SK-N-SH (cell line): ENCODE data around the gene MSH4. TPM values are rescaled to one million over a fixed set of nuclear protein-coding genes. Genes with fewer than 3 reads are reported as not detected.

ENCODE experiments used
- CTCF ChIA-PET: fragments of 300-600, 350-600 bp; formaldehyde crosslinking; extraction: SDS; loops from one replicate; lab custom pipeline; 2021; lab: Yijun Ruan, JAX
- POLR2A ChIA-PET: fragments of 350-600 bp; sonication (Branson Sonifier 250); formaldehyde crosslinking; extraction: SDS; loops from one replicate; lab custom pipeline; 2020; ENCODE audit warnings: antibody characterized with exemption, inconsistent platforms; lab: Yijun Ruan, JAX
- DNase-seq: peaks from one replicate; pipeline ENCODE4 v3.0.0; 2012
- H2AFZ ChIP-seq: fragments of 200-600 bp; sonication (generic); 2 replicates; pipeline ENCODE4 v1.8.1; 2016; ENCODE audit warnings: antibody characterized with exemption, mild to moderate bottlenecking, low read depth
- H3F3A ChIP-seq: fragments of 200-600 bp; sonication (generic); replicated peaks from 2 replicates; pipeline ENCODE3; 2016; ENCODE audit warnings: antibody characterized with exemption, mild to moderate bottlenecking; ENCODE audit not compliant: insufficient read depth
- H3K27ac ChIP-seq, 2 experiments: fragments of 200-500 bp in 1 of 2; fragments of 200-600 bp in 1 of 2; sonication (Bioruptor generic) in 1 of 2; sonication (generic), shearing (Covaris generic) in 1 of 2; 2 replicates each; pipeline versions ENCODE4 v1.5.1 to v1.6.1; 2014 to 2016; ENCODE audit warnings: low read depth in 2 of 2, inconsistent platforms in 1 of 2, low read length in 1 of 2, mild to moderate bottlenecking in 1 of 2, mixed read lengths in 1 of 2
- H3K27me3 ChIP-seq: fragments of 200-600 bp; sonication (generic), shearing (Covaris generic); 2 replicates; pipeline ENCODE4 v1.6.1; 2016; ENCODE audit warnings: mixed run types; ENCODE audit not compliant: insufficient read depth
- H3K36me3 ChIP-seq, 2 experiments: fragments of 200-500 bp in 1 of 2; fragments of 200-600 bp in 1 of 2; sonication (Bioruptor generic) in 1 of 2; sonication (generic) in 1 of 2; replicated peaks in 1 of 2; 2 replicates each; pipeline versions ENCODE3 to v1.5.1; 2014 to 2016; ENCODE audit warnings: low read length in 1 of 2, mild to moderate bottlenecking in 1 of 2; ENCODE audit not compliant: insufficient read depth in 2 of 2, control insufficient read depth in 1 of 2
- H3K4me1 ChIP-seq, 2 experiments: fragments of 200-500 bp in 1 of 2; fragments of 200-600 bp in 1 of 2; sonication (Bioruptor generic) in 1 of 2; sonication (generic), shearing (Covaris generic) in 1 of 2; 2 replicates each; pipeline versions ENCODE4 v1.5.1 to v1.6.1; 2014 to 2016; ENCODE audit warnings: low read depth in 1 of 2, low read length in 1 of 2, mixed run types in 1 of 2; ENCODE audit not compliant: insufficient read depth in 2 of 2, control insufficient read depth in 1 of 2
- H3K4me2 ChIP-seq: fragments of 200-600 bp; sonication (generic), shearing (Covaris generic); 2 replicates; pipeline ENCODE4 v1.6.1; 2017; ENCODE audit warnings: mixed run types
- H3K4me3 ChIP-seq, 2 experiments: fragments of 200-500 bp in 1 of 2; fragments of 200-600 bp in 1 of 2; sonication (Bioruptor generic) in 1 of 2; sonication (generic), shearing (Covaris generic) in 1 of 2; 2 replicates each; pipeline versions ENCODE4 v1.5.1 to v1.8.1; 2014 to 2016; ENCODE audit warnings: low read depth in 2 of 2, inconsistent platforms in 1 of 2, low read length in 1 of 2, mild to moderate bottlenecking in 1 of 2, mixed read lengths in 1 of 2, moderate library complexity in 1 of 2
- H3K79me2 ChIP-seq: fragments of 200-600 bp; sonication (generic); 2 replicates; pipeline ENCODE4 v1.8.1; 2017; ENCODE audit warnings: mild to moderate bottlenecking; ENCODE audit not compliant: insufficient read depth
- H3K9ac ChIP-seq: fragments of 200-600 bp; sonication (generic); 2 replicates; pipeline ENCODE4 v1.6.1; 2017; ENCODE audit warnings: mixed run types
- H3K9me2 ChIP-seq: fragments of 200-600 bp; sonication (generic); 2 replicates; pipeline ENCODE4 v1.6.1; 2017; ENCODE audit warnings: mixed run types
- H3K9me3 ChIP-seq: fragments of 200-600 bp; sonication (generic); 2 replicates; pipeline ENCODE4 v1.6.1; 2017; ENCODE audit warnings: mixed run types, mild to moderate bottlenecking, moderate library complexity
- H4K20me1 ChIP-seq: fragments of 200-600 bp; sonication (generic); 2 replicates; pipeline ENCODE4 v1.6.1; 2017; ENCODE audit warnings: mild to moderate bottlenecking, mixed run types; ENCODE audit not compliant: insufficient read depth
- EZH2phosphoT487 ChIP-seq: fragments of 200-600 bp; sonication (generic); IDR thresholded peaks from 2 replicates; pipeline ENCODE4 v1.6.1; 2017; ENCODE audit warnings: low read depth, mixed run types, mild to moderate bottlenecking, antibody characterized with exemption, moderate library complexity, borderline replicate concordance
- FOSL2 ChIP-seq: IDR thresholded peaks from 2 replicates; pipeline ENCODE4 v1.4.0; 2012; ENCODE audit warnings: low read depth, mild to moderate bottlenecking, moderate library complexity, borderline replicate concordance
- GATA2 ChIP-seq: sonication (generic); formaldehyde crosslinking; IDR thresholded peaks from 2 replicates; pipeline ENCODE4 v1.5.0; 2020; ENCODE audit warnings: mild to moderate bottlenecking, missing genetic modification reagents
- JUND ChIP-seq: IDR thresholded peaks from 2 replicates; pipeline ENCODE4 v1.4.0; 2012
- NFIC ChIP-seq: IDR thresholded peaks from 2 replicates; pipeline ENCODE4 v1.4.0; 2012; ENCODE audit warnings: borderline replicate concordance
- NRF1 ChIP-seq: IDR thresholded peaks from 2 replicates; pipeline ENCODE4 v1.6.1; 2012; ENCODE audit warnings: low read depth, mild to moderate bottlenecking, low read length
- POLR2AphosphoS5 ChIP-seq: IDR thresholded peaks from 2 replicates; pipeline ENCODE4 v1.6.1; 2012; ENCODE audit warnings: low read depth, low read length
- RCOR1 ChIP-seq: fragments of 150-350 bp; IDR thresholded peaks from 2 replicates; pipeline ENCODE4 v1.6.1; 2017; ENCODE audit warnings: antibody characterized with exemption, low read length
- RFX5 ChIP-seq: IDR thresholded peaks from 2 replicates; pipeline ENCODE4 v1.6.1; 2012; ENCODE audit warnings: mild to moderate bottlenecking, improper control_type of control experiment, low read length
- SMC3 ChIP-seq: IDR thresholded peaks from 2 replicates; pipeline ENCODE4 v1.6.1; 2012; ENCODE audit warnings: low read depth, low read length, improper control_type of control experiment
- TAF1 ChIP-seq: IDR thresholded peaks from 2 replicates; pipeline ENCODE4 v1.6.1; 2012; ENCODE audit warnings: low read depth, mild to moderate bottlenecking, low read length, moderate library complexity, borderline replicate concordance
- TEAD4 ChIP-seq: IDR thresholded peaks from 2 replicates; pipeline ENCODE4 v1.4.0; 2012; ENCODE audit warnings: mild to moderate bottlenecking, borderline replicate concordance; ENCODE audit not compliant: insufficient read depth
- WGBS: methylation state at CpG from one replicate; pipeline ENCODE4 v1.1.6; 2017; ENCODE audit warnings: low lambda C conversion rate; 5-methylcytosine and 5-hydroxymethylcytosine counted together
- polyA plus RNA-seq, 3 experiments: library from polyadenylated mRNA; depleted of rRNA; stranded (reverse); fragments of >200 nt; gene quantifications; 2 replicates each; pipeline ENCODE4 v1.2.3, GENCODE V29; 2012
- TF ChIP-seq, protein P1 (sequence below): IDR thresholded peaks from 2 replicates; pipeline ENCODE4; 2012
- TF ChIP-seq, protein P2 (sequence below): IDR thresholded peaks from 2 replicates; pipeline ENCODE4 v1.4.0; 2012; ENCODE audit warnings: low read depth, borderline replicate concordance

The MSH4 gene
- polyA plus RNA-seq, 1 of the 3 experiments (the other 2 are of a cell fraction): not detected

DNA sequence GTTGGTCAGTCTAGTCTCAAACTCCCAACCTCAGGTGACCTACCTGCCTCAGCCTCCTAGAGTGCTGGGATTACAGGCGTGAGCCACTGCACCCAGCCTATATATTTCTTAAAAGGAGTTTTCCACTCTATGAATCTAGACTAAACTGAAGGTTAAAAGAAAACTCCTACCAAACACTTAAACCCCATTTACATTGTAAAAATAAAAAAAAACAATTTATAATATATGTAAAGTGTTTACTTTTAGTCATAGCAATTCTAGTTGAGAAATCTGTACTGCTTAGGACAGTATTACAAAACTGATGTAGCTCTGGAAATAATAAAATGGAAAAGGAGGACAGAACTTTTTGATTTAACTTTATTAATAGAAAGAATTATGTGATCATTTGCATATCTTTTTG lies 126.0 kb downstream of the MSH4 start:
- CTCF ChIA-PET: no interaction called here
- POLR2A ChIA-PET: no interaction called here
- no peak for DNase-seq
- TF ChIP-seq FOSL2 (no peak), RCOR1 (no peak), TEAD4 (no peak)
- H3K4me2 ChIP-seq: no peak overlapping the region
- WGBS: 88% methylated on average over 1 of the region's 1 CpG
- H3K36me3 ChIP-seq: no peaks in the 10 kb centered on the region
- H3K4me1 ChIP-seq: no peaks in the 10 kb centered on the region
- no peaks in the 10 kb centered on the region for H3K9me2 ChIP-seq
- H3K9me3 ChIP-seq: no peaks in the 10 kb centered on the region
- no peak overlapping the region for H3K4me3 ChIP-seq
- no peaks in the 10 kb centered on the region for H3F3A ChIP-seq
- no peak overlapping the region for H3K27ac ChIP-seq
- H3K27me3 ChIP-seq: no peaks in the 10 kb centered on the region
- no peak overlapping the region for H2AFZ ChIP-seq
- no peak overlapping the region for H3K9ac ChIP-seq
- H3K79me2 ChIP-seq: no peaks in the 10 kb centered on the region
- H4K20me1 ChIP-seq: no peaks in the 10 kb centered on the region

DNA sequence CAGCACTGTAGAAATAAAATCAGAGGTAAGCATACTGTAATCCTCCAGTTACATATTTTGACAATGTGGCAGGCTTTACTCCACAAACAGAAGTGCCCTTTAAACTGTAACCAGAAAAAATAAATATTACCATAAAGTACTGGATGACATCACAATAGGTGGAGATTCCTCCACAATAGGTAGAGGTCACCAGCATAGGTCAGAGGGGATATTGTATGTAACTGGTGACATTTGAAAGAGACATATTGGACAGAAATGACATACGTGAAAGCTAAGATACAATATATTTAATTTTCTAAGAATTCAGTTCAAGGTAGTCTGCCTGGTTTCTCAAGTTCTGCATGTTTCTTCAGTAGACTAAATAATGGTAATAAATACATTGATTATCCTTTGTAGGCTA lies 135.6 kb downstream of the MSH4 start, which contains the start of gene ASB17:
ASB17 (minus strand) TSS at position 101 of the 400 bp plus-strand sequence. CDS start 113 bp downstream, outside the sequence.
- no peaks in the 10 kb centered on the region for H4K20me1 ChIP-seq
- no peak within 1 kb of the TSS for H2AFZ ChIP-seq
- no peaks in the 10 kb centered on the region for H3K9me2 ChIP-seq
- no peak for DNase-seq
- H3K9me3 ChIP-seq: no peaks in the 10 kb centered on the region
- 93% methylated on average over 1 of the region's 1 CpG for WGBS
- 0 out of 4 replicates have a peak, but pooled peaks cover 0 to 6% of the 10 kb centered on the region in 2 experiments for H3K4me1 ChIP-seq
- no peaks in the 10 kb centered on the region for H3K36me3 ChIP-seq
- no peaks in the 10 kb centered on the region for H3K27me3 ChIP-seq
- H3K4me2 ChIP-seq: no peak within 1 kb of the TSS
- ChIA-PET CTCF (no interaction called here), POLR2A (no interaction called here)
- H3K4me3 ChIP-seq: no peak within 1 kb of the TSS
- no peaks in the 10 kb centered on the region for H3F3A ChIP-seq
- no peaks in the 10 kb centered on the region for H3K79me2 ChIP-seq
- no peak within 1 kb of the TSS for H3K9ac ChIP-seq
- TF ChIP-seq GATA2 (no peak), TEAD4 (no peak), JUND (no peak), RCOR1 (no peak), TAF1 (no peak), SMC3 (no peak), EZH2phosphoT487 (no peak), NRF1 (no peak), POLR2AphosphoS5 (no peak), RFX5 (no peak), NFIC (no peak)
- TF ChIP-seq, protein P1, sequence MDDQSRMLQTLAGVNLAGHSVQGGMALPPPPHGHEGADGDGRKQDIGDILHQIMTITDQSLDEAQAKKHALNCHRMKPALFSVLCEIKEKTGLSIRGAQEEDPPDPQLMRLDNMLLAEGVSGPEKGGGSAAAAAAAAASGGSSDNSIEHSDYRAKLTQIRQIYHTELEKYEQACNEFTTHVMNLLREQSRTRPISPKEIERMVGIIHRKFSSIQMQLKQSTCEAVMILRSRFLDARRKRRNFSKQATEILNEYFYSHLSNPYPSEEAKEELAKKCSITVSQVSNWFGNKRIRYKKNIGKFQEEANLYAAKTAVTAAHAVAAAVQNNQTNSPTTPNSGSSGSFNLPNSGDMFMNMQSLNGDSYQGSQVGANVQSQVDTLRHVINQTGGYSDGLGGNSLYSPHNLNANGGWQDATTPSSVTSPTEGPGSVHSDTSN: no peak
- TF ChIP-seq, protein P2, sequence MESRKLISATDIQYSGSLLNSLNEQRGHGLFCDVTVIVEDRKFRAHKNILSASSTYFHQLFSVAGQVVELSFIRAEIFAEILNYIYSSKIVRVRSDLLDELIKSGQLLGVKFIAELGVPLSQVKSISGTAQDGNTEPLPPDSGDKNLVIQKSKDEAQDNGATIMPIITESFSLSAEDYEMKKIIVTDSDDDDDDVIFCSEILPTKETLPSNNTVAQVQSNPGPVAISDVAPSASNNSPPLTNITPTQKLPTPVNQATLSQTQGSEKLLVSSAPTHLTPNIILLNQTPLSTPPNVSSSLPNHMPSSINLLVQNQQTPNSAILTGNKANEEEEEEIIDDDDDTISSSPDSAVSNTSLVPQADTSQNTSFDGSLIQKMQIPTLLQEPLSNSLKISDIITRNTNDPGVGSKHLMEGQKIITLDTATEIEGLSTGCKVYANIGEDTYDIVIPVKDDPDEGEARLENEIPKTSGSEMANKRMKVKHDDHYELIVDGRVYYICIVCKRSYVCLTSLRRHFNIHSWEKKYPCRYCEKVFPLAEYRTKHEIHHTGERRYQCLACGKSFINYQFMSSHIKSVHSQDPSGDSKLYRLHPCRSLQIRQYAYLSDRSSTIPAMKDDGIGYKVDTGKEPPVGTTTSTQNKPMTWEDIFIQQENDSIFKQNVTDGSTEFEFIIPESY: no peak
- TF ChIP-seq, all 33 proteins: peak for 0
- no peak within 1 kb of the TSS for H3K27ac ChIP-seq
